CD4-positive, alpha-beta T cell treated with Interleukin-6 at 100 ng/mL for 8 hours (primary cell): ENCODE measurements around the gene XIRP2.
"Not testable (repeated sequence)": the region's sequence is repeated elsewhere in the genome, so short reads cannot be mapped to it uniquely, and the experiment has no call there.

Experiments used
- DNase-seq: peaks from one replicate; pipeline ENCODE4 v3.0.0-alpha.2; 2020; ENCODE audit warnings: mixed read lengths, low spot score

Gene XIRP2

DNA sequence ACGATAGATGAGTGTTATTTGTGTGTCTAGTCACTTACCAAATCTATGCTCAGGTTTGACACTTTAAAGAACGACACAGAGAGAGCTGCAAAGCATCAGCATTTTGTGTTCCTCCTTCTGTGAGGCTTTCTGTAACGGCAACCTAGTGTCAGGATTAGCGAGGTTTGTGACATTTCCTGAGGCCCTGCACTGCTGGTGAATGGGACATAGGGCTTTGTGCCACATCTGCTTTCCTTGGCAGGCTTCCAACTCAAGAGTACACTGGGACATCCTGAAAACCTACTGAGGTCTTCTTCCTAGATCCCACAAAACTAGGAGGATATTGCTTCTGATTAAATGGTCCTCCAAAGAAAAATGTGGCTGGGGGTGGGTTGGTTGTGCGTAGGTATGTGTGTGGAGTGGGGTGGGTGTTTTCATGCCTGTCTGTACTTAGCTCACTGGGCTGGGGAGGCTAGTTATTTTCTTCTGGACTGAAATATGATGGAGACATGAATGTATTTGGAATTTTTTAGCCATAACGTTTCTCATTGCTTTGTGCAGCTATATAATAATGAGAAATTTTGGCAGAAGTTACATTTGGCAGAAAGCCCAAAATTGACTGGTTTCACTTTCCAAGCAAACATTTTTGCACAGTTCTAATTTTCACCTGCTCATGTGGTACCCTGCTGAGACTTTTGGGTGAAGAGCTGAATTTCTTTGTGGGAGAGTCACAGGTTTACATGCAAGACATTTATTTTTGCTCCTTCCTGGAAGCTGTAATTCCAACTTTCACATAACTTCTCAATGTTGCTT is 308.4 kb downstream of the XIRP2 start:
- no peak for DNase-seq

DNA sequence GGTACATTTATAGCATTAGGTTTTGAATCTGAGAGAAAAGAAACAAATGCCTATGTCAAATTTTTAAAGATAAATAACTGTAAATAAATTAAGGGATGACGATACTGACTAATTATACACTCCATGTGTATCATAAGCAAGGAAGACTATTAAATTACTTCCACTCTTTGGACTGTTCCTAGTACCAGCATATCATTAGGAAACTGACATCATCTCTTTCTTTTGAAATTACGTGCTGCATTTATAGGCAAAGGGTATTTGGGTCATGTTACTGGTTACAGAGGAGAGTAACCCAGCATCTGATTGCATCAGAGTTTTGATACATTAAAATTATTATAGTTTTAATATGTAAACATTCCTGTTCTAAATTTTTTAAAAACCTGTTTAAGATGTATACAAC is 309.7 kb downstream of the XIRP2 start:
- no peak for DNase-seq

DNA sequence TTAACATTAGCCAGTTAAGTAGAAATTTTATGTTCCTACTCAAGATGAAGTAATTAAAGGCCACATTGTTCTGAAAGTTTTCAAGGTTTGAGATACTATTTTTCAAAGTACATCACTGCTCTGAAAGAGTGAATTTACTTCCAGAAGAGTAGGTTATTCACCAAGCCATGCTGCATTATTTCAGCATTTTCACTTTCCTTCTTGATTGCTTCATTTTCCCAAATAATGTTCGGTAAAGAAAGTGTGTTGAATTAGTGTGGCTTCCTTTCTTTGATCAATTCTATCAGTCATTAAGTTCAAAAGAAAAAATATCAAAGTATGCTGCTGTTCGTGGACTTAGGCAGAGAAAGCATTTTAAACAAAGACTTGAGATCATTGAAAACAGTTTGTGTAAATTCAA is 310.3 kb downstream of the XIRP2 start:
- DNase-seq, result no peak

DNA sequence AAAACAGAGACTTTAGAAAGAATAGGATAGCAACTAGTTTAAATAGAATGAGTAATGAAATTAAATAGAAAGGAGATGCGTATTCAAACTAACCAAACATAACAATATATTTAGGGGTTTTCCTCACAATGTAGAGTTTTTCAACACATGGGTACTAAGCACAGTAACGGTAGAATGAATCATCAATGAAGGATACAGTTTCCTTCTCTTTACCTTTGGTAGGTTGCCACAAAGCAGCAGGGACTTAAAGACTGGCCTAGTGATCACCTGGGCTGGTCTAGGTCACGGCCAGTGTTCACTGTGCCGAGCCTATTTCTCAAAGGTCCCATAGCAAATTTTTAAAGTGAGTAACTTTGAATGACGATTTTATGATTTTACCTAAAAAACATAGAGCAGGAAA is 311.7 kb downstream of the XIRP2 start:
- DNase-seq, result no peak

DNA sequence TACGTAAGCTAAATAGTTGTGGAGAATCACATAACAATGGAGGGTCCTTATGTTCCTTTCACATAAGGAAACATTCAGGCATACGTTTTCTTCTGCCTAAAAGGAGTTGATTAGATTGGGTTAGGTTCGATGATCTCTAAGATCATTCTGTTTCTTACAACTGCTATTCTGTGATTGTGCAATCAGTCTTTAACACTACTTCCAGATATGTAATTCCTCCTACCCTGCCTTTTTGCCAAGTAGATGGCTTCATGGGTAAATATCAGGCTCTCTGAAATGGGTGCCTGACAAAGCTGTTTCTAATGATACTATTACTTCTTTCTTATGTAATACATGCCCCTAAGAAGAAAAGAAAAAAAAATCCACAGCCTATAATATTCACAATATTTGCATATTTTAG is 321.5 kb downstream of the XIRP2 start:
- DNase-seq, result no peak

DNA sequence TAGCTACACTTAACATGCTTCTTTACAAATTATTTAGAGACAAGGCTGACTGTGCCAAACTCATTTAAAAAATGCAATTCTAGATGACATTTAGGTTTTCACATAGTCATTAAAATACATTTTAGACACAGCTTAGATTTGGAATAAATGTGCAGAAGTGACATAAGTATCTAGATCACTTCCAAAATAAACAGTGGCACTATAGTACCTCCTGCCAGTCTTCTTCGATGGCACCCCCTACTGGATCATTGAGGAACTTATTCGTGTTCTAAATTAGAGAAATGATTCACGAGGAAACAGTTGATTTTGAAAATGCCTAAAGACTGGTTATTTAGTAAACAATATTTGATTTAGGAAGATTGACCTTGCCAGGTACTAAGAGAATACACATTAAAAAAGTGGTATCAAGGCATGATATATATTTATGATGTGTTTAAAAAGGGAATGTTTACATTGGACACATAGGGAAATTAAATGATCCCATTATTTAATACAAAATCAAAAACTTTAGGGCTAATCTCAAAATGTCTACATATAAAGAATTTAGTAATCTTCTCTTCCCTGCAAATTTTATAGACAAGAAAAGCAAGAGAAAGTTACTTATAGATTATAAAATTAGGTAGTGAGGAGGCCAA is 323.9 kb downstream of the XIRP2 start:
- DNase-seq, result no peak

DNA sequence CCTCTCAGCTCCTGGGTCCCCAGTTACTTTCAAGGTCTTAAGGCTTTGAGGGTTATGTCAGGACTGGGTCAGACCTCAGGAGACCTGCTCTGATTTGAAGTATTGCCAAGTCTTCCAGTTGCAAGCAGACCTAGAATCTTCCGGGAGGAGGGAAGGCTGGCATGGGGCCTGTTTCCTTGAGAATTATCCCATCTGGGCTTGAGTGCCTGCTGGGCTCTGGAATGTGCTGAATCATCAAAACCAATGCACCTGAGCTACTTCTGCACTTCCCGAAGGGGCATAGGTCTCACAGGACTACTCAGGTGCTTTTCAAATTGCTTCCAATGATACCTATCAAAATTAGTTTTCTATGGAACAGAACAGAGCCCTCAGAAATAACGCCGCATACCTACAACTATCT is 327.3 kb downstream of the XIRP2 start:
- no peak for DNase-seq

DNA sequence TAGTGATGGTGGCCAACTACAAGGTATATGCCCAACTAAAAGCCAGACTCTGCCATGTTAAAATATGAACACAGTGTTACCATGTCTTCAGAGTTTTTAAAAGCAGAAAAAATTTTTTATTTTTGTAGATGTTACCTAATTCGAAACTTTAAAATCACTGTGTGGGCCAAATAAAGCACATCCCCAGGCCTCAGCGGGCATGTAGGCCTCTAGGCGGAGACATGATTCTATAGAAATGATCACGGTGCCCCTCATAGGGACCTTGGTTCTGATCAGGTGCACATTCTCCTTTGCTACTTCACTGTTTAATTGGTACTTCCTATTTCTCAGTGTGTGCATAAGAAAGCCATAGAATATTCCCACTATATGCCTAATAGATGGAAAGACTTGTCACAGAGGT is 349.2 kb downstream of the XIRP2 start:
- no peak for DNase-seq

DNA sequence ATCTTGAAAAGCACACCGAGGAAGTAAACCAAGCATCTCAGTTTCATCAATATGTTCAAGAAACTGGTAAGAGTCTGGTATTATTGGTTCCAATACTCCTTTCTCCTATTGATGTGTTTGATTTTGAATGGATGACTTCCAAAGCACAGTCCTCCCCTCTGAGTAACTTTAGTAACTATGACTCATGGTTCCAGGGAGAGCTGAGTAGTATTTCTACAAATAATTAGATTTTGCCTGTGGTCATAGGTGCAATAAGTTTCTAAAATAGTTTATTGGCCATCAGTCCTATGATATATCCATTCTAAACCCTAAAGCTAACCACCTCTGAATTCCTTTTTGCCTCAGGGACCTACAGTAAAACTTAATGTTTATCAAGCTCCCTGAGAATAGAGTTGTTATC is 352.4 kb downstream of the XIRP2 start:
- DNase-seq, result no peak

DNA sequence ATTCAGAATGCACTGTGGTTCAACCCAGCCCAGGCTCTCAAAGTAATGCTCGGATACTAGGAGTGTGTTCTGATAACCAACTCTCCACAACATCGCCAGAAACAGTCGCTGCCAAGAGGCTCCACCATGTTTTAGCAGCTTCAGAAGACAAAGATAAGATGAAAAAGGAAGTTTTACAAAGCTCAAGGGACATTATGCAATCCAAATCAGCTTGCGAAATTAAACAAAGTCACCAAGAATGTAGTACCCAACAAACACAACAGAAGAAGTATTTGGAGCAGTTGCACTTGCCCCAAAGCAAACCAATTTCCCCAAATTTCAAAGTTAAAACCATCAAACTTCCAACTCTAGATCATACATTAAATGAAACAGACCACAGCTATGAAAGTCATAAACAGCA is 360.9 kb downstream of the XIRP2 start:
- DNase-seq, result no peak

DNA sequence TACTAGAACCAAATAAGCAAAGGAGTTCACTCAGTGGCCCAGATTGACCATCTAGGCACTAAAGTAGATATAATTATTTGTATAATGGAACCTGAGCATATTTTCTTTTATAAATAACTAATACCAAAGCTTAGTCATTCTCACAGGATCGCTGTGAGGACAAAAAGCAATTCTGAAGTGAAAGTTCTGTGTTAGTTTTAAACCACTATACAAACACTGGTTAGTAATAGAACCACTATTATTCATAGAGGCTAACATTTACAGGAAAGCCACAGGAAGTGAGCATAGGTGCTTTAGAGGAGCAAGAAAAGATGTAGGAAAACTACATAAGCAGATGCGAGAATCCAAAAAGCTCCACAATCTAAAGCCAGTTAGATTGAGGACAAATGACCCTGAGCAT is 364.7 kb downstream of the XIRP2 start:
- DNase-seq, result no peak

DNA sequence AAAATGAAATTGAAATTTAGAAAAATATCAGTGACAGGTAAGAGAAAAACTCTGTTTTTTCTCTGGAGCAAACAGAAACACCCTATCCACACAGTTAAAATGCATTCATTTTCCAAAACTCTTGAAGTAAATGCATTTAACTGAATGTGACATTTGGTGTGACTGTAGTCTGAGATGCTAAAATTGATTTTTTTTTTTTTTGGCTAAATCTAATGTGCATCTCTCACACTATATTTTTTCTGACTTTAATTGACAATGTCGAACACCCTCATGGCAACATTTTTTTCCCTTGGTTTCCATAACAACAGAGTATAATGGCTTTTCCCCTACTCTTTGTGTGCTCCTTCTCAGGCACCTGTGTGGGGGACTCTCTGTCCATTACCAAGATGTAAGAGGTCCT is 366.4 kb downstream of the XIRP2 start:
- no peak for DNase-seq

DNA sequence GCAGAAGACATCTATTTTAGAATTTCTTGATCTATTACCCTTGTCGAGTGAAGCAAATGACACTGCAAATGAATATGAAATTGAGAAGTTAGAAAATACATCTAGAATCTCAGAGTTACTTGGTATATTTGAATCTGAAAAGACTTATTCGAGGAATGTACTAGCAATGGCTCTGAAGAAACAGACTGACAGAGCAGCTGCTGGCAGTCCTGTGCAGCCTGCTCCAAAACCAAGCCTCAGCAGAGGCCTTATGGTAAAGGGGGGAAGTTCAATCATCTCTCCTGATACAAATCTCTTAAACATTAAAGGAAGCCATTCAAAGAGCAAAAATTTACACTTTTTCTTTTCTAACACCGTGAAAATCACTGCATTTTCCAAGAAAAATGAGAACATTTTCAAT is 370.4 kb downstream of the XIRP2 start:
- DNase-seq, result no peak

DNA sequence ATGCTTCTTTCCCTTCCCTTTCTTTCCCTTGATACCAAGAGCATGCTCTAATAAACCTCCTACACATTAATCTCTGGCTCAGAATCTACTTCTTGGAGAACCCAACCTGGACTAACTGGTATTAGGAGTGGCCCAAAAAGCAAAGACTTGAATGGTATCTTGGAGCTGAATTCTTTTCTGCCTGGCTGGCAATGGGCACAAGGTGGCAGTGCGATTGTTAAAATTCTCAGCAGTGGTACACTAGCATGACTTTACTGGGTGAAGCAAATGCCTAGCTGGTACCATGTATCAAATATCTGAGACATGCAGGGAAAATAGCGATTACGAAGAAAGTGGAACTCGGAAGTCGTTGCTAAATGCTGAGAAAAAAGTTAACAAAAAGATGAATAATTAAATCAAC is 376.1 kb downstream of the XIRP2 start:
- no peak for DNase-seq

DNA sequence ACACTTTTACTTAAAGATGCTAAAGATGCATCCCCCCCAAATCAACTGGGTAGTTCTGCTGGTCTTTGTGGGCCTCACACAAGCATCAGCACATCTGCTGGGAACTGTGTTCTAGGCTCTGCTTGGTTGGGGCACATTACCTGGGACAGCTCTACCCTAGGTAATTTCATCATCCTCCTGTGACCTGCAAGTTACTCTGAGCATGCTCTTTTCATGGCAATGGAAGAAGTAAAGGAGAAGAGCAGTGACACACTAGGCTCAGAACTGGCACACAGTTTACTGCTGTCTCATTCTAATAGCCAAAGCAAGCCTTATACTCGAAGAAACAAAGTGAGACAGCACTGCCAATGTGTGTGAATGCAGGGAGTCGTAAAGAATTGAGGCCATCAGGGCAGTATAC is 376.7 kb downstream of the XIRP2 start:
- DNase-seq, result no peak

DNA sequence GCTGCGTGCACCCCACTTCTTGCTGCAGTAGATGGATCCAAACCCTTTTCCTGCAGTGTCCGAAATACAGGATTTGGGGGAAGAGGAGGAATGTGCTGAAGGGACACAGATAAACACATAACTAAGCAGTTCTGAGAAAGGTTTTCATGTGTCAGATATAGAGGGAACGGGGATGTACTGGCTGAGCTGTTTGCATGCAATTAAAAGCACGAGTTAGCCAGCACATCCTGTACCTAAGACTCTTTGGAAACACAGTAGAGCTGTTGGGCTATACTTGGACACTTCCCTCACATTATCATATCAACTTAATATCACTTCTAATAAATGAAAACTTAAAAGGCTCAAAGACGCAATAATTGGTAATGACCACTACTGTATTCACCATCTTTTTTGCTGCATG is 377.4 kb downstream of the XIRP2 start:
- no peak for DNase-seq

DNA sequence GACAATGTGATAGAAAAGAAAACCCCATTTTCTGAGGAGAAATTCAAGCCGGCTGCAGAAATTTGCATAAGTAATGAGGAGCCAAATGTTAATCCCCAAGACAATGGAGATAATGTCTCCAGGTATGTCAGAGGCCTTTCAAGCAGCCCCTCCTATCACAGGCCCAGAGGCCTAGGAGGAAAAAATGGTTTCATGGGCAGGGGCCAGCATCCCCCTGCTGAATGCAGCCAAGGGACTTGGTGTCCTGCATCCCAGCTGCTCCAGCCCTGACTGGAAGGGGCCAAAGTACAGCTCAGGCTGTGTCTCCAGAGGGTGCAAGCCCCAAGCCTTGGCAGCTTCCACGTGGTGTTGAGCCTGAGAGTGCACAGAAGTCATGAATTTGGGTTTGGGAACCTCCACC is 380.0 kb downstream of the XIRP2 start:
- DNase-seq, result not testable (repeated sequence)

DNA sequence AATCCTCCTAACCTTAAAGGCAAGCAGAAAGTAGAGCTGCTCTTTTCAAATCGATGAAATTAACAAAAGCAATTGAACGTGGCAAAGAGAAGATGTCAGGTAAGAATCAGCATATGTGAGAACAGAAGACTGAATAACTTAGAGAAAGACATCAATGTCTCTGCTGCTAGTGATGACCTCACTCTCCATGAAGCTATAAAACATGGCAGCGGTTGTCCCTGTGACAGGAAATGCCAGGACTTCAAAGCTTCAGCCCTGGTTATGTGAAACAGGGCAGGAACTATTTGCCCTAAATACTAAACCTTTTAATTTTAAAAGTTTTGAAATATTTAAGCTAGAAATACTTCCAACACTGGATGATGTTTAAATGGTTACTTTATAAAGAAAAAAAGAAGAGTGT is 383.7 kb downstream of the XIRP2 start:
- no peak for DNase-seq

DNA sequence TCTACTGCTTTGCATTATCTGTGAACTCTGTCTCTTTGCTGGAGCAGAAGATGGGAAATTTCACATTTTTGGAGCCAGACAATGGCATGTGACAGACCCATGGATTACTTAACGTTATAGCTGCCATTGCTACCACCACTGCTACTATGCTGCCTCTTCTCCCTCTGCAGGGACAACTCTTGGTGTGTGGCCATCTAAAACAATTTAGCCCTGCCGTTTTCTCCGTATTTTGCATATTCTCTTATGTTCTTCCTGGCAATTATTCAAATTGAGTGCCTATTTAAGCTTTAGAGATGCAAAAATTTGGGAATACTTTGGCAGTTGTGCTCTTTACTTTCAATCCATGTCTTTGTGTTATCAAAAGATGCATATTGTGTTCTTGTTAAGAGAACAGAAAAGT is 386.8 kb downstream of the XIRP2 start:
- no peak for DNase-seq

DNA sequence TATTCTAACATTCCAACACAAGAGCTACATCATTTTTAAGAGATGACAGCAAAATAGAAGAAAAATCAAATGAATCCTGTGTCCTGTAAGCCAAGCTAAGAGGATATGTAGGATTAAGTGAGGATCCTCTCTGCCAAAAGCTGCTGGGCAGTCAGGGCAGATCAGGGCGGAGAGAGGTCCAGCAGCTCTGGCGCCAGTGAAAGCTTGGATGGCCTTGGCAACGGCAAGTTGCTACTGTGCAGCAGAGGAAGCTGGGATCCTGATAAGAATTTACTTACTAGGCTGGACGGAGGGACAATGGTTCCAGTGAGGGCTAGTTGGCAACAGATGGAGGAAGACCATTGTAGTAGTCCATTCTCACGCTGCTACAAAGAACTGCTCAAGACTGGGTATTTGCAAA is 391.5 kb downstream of the XIRP2 start:
- no peak for DNase-seq

DNA sequence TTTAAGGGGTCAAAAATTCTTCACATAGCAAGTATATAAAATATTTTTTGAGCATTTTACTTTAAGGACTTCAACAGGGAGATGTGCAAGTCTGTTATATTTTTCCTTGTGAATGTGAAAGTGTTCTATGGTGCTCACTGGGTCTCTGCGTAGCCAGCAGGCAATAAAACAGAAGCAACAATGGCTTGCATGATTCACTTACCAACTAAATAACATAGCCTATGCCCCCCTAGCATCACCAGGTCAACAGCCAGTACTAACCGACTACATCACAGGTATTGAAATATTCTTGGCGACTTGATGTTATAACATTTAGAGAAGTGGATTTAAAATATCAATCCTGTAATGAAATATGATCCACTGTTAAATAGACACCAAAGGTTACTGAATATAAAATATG is 398.9 kb downstream of the XIRP2 start:
- DNase-seq, result no peak

DNA sequence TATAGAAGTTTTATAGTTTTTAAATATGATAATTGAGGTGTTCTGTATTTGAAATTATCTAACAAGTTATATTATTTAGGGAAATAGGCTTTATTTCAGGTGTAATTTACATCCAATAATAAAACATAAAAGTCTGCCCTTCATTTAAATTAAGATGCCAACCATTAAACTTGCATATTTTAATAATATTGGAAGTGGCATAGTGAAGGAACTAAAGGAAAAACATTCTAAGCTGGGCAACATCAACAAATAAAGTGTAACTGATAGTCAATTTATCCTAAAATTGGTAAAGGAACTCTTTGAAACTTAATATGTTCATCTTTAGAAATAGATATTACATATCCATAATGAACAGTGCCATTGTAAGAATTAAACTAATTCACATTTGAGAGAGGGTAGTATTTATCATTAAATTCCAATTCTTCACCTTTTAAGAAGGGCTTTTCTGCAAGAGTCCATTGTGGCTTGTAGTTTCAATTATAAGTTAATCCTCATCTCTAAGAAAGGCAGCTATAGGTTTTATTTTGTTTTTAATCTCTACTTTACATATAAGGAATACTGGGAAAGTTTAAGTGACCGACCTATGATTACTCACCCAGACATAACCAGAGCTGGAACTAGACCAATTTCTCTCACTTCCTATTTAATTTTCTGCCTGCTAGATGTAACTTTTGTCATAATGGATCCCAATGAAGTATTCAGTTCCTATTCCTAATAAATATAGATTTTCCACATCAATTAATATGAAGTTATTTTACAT is 401.6 kb downstream of the XIRP2 start:
- DNase-seq, result no peak

DNA sequence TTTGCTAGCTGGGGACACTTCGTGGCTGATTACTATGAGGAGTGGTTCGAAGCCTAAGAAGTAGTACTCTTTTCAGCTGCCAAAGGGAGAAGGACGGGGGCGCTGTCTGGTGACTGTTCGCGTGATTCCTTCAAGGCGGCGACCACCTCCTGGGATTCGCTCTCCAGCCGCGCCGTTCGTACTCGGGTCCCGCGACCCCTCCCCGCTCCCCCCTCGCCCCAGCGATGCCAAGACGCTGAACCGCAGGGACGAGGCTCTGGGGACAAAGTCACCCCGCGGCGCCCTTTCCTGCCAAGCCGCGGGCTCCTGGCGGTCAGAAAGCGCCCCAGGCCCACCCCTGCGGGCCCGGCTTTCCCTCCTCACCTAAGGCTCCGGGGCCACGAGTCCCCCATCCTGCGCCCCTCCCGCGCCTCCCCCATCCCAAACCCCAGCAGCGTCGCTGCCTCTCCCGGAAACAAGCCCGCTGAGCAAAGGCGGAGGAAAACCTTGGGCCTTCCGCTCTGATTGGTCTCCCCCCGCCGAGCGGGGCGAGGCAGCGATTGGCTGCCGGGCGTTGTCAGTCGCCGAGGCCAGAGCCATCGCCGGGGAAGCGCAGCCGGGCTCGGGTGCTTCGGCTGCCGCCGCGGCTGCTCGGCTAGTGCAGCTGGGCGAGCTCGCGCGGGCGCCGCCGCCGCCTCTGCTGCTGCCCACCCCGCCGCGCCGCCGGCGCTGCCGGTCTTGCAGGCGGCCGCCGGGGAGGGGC is 404.3 kb downstream of the XIRP2 start, which contains the start of gene B3GALT1:
TSS of gene B3GALT1 (plus strand) at position 572 of the 742 bp plus-strand sequence.
- peak; percentile 14 for DNase-seq
